GM13976 (cell line): Measurements from ENCODE around the gene ATP10A.

ENCODE experiments used
- DNase-seq: peaks from one replicate; pipeline ENCODE4 v3.0.0; 2012; ENCODE audit warnings: low spot score
- CTCF ChIP-seq: IDR thresholded peaks from 2 replicates; pipeline ENCODE4 v1.5.1; 2012; ENCODE audit warnings: borderline replicate concordance, mild to moderate bottlenecking; ENCODE audit not compliant: insufficient read depth; ENCODE audit errors: extremely low read depth, missing control alignments, control extremely low read depth
- in situ Hi-C: fragments of 300-500 bp; cut with MboI; formaldehyde crosslinking; loops from one replicate; pipeline ENCODE4 v1.12.0; 2022; ENCODE audit warnings: low sequenced_read_pairs, mixed read lengths, inconsistent platforms; ENCODE audit not compliant: unreplicated experiment

ATP10A gene

GRCh38 chr15:25736461-25736860 lies 126.7 kb downstream of the ATP10A start:
- DNase-seq = no peak
- no peak for TF ChIP-seq CTCF
- in situ Hi-C loops = no loop called here

GRCh38 chr15:25735550-25736384 lies 127.4 kb downstream of the ATP10A start:
- DNase-seq = no peak
- TF ChIP-seq CTCF = no peak
- in situ Hi-C loops = no loop called here

- no peak for TF ChIP-seq CTCF
- no peak for DNase-seq
- in situ Hi-C loops = no loop called here
Observed at GRCh38 chr15:25734680-25735355, 128.3 kb downstream of the ATP10A start.

- no peak for TF ChIP-seq CTCF
- in situ Hi-C loops = no loop called here
Observed at GRCh38 chr15:25733856-25734679, 129.1 kb downstream of the ATP10A start.

DNA sequence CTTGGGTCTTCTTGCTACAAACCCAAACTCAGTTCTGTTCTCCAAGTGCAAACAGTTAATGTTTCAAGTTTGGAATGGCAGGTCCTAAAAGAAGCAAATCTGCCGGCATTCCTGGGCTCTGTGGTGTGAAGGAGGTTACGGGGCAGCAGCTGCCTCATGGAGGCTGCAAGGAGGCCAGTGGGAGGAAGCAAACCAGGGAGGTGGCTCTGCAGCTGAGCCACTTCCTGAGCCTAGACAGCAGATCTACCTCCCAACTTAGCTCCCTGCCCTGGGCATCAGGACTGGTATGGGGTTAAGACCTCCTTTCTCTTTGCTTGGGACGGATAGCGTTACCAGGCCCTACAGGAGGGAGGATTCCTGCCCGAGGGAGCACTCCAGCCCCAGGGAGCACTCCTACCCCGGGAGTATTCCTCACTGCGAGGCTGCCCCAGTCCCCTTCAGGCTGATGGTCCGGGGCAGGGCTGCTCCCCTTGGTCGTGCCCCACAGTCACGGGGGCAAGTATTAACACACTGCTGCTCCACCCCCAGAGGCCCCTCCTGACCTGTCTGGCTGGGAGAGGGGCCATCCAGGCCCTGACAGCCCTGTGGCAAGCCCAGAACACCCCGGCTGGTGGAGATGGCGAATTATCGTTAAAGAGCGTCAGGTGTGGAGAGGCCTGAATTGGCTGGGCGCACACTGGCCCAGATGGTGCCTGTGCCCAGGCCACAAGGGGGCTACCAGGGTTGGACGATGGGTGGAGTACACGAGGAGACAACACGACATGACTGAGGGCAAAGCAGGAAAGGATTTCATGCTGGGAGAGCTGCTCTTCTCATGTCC lies 129.9 kb downstream of the ATP10A start:
- no peak for TF ChIP-seq CTCF
- DNase-seq = no peak
- in situ Hi-C loops = no loop called here

More at GRCh38 chr15:25733856-25734679, 129.1 kb downstream of the ATP10A start:
- DNase-seq = no peak
